DMS79 (cell line): Measurements from ENCODE around the gene XRCC4.
"Not testable (repeated sequence)": the region's sequence is repeated elsewhere in the genome, so short reads cannot be mapped to it uniquely, and the experiment has no call there.

Experiments used
- DNase-seq: peaks from one replicate; lab custom pipeline; 2025; lab: John Stamatoyannopoulos, UW

XRCC4 gene

DNA sequence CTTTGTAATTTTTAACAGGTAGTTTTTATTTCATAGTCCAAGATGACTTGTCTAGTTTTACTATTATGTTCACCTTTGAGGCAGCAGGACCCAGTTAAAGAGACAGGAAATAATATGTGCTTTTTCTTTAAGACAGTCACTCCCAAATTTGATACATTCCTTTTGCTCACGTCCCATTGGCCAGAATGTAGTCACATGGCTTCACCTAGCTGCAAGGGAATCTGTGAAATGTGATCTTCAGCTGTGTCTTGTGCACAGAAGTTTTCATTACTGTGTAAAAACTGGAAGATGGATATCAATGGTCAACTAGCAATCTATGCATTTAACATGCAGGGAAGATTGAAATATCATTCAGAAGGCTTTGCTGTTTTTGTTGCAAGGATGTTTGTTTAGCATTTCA is 41.1 kb downstream of the XRCC4 start:
- no peak for DNase-seq

- no peak for DNase-seq
These were observed 41.6 kb downstream of the XRCC4 start for GRCh38 chr5:83118976-83119375.

- no peak for DNase-seq
These were observed 47.2 kb downstream of the XRCC4 start for GRCh38 chr5:83124593-83124992.

DNA sequence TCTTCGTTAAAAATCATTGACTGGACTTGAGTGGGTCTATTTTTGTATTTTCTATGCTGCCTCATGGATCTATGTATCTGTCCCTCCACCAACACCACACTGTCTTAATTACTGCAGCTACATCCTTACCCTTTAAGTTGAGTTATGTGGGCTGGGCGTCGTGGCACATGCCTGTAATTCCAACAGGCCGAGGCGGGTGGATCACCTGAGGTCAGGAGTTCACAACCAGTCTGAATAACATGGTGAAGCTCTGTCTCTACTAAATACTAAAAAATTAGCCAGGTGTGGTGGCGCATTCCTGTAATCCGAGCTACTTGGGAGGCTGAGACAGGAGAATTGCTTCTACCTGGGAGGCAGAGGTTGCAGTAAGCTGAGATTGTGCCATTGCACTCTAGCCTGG is 48.2 kb downstream of the XRCC4 start:
- DNase-seq = no peak

- no peak for DNase-seq
These were observed 49.2 kb downstream of the XRCC4 start for GRCh38 chr5:83126501-83126900.

DNA sequence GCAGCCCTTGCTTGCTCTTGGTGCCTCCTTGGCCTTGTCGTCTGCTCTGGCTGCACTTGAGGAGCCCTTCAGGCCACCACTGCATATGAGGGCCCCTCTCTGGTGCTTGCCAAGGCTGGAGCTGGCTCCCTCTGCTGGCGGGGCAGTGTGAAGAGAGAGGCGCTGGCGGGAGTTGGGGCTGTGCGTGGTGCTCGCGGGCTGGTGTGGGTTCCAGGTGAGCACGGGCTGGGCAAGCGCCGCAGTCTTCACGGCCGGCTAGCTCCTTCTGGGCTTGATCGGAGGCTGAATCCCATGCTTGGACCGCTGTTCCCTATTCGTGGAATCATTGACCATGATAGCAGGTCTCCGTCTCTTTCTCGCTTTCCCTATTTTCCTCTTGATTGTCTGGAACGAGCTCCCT is 56.5 kb downstream of the XRCC4 start:
- no peak for DNase-seq

- no peak for DNase-seq
These were observed 65.2 kb downstream of the XRCC4 start for GRCh38 chr5:83142526-83142925.

- DNase-seq = no peak
These were observed 67.9 kb downstream of the XRCC4 start for GRCh38 chr5:83145241-83145640.

GRCh38 chr5:83145882-83146331 is 68.6 kb downstream of the XRCC4 start:
- DNase-seq = no peak

- DNase-seq = no peak
These were observed 69.1 kb downstream of the XRCC4 start for GRCh38 chr5:83146441-83146840.

GRCh38 chr5:83147593-83147992 is 70.2 kb downstream of the XRCC4 start:
- no peak for DNase-seq

GRCh38 chr5:83148370-83148769 is 71.0 kb downstream of the XRCC4 start:
- no peak for DNase-seq

DNA sequence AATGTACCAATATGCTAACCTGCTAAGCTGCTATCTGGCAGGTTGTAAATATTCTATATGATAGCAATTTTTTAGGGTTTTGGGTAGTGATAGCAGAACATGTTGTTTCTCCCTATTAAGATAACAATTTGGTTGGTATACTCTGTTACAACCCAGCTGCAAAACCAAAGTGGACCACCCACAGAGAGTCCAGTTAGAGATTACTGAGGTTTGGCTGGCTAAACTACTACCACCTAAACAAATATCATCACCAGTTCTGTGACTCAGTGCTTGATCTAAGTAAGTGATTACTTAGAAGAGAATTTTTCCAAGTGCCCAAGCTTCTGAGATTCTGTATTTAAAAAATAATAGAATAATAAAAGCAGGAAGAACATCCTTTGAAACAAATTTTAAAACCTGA is 72.3 kb downstream of the XRCC4 start:
- no peak for DNase-seq

- DNase-seq = no peak
These were observed 74.5 kb downstream of the XRCC4 start for GRCh38 chr5:83151821-83152220.

DNA sequence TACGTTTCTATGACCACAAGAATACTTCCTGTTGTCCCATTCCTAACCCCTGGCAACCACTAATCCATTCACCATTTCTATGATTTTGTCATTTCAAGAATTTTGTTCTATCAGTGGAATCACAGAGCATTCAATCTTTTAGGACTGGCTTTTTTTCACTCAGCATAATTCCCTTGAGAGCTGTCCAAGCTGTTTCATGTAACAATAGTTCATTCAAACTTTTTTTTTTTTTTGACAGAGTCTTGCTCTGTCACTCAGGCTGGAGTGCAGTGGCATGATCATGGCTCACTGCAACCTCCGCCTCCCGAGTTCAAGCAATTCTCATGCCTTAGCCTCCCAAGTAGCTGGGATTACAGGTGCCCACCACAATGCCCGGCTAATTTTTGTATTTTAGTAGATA is 75.6 kb downstream of the XRCC4 start:
- not testable (repeated sequence) for DNase-seq

DNA sequence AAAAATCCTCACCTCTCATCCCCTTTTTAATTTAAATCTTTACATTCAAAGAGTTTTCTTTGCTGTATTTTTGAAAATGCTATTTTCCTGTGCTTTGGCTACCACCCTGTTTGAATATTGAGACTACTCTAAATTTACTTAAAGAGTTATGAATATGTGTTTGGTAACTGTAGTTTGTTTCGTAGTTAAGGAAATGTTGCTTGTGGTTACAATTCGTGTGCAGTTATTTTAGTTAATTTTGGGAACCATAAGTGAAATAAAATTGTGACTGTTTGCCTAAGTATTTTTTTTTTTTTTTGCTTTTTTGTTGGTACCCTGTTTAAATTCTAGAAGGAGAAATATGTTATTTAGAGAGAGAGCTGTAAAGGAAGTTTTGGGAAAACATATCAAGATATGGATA is 78.7 kb downstream of the XRCC4 start:
- no peak for DNase-seq

- no peak for DNase-seq
These were observed 79.8 kb downstream of the XRCC4 start for GRCh38 chr5:83157163-83157562.

- no peak for DNase-seq
These were observed 85.3 kb downstream of the XRCC4 start for GRCh38 chr5:83162601-83163000.

DNA sequence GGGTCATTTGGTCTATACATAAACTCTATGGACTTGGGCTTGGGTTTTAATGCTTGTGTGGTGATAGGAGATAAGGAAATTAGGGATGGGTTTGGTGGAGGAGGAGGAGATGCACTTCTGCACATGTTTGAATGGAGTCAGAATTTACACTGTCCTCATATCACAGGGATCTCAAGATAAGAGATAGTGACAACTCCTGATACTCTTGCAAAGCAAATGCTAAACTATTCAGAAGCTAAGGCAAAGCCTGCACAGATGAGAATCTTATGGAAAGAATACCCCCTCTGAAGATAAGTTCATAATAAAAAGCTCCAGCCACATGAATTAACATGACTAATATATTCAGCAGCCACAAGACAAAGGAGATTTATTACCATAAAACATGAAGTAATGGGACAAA is 90.2 kb downstream of the XRCC4 start:
- DNase-seq = no peak

GRCh38 chr5:83169571-83170337 is 92.4 kb downstream of the XRCC4 start:
- DNase-seq = no peak

DNA sequence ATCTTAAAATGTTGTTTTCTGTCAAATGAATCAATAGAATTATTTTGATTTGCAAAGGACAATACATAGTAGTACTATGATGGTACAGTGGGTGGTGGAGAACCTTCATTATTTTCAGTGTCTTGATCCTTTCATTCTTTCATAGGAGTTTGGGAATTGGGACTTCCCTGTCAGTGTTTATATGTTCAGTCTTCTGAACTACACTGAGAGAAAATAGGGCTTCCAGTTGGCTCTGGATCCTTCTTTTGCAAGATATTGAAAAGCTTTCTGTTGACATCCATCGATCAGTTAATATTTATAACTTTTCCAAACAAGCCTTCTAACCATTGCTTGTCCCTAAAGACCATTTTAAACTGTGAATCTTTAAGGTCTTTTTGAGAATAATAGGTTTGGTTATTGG is 94.7 kb downstream of the XRCC4 start:
- no peak for DNase-seq

DNA sequence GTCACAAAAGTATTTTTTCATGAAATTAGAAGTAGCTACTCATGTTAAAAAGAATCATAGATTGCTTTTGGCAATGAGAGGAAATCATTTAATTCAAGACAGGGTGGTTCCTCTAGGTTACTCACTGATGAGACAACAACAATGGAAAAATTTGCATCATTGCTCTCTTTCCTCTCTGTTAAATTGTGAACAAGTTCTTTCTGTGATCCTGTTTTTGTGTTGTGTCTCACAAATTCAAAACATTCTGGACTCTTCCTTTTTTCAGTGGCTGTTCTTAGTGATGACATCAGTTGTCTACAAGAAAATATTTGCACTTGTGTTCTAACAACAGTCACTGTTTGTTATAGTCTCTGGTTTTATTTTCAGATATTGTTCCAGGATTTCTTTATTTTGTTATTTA is 95.3 kb downstream of the XRCC4 start:
- no peak for DNase-seq

GRCh38 chr5:83173826-83174225 is 96.5 kb downstream of the XRCC4 start:
- DNase-seq = no peak

DNA sequence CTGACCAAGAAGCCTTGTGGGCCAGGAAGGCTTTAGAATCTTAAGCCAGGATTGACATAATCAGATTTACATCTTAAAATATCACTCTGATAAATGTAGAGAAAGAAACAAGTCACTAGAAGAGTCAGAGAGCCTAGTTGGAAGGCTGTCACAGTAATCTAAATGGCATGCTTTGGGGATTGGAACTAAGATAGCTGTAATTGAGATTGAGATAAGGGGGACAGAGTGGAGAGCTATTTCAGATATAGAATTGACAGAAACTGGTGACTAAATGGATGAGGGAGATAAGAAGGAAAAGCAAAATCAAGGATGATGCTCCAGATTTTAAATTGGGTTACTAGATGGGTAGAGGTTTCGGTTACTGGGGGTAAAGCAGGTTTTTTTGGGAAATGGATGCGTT is 100.5 kb downstream of the XRCC4 start:
- DNase-seq = no peak
